K562 (cell line): Measurements from ENCODE around the gene KMT2A. TPM values are rescaled to one million over a fixed set of nuclear protein-coding genes. Genes with fewer than 3 reads are reported as not detected.

Source experiments
- ASH1L ChIP-seq: fragments of 450-650 bp; IDR thresholded peaks from 2 replicates; pipeline ENCODE4 v1.6.1; 2018; ENCODE audit warnings: borderline replicate concordance, mild to moderate bottlenecking, low read depth; ENCODE audit not compliant: partially characterized antibody
- BMI1 ChIP-seq: fragments of 150-350 bp; IDR thresholded peaks from 2 replicates; pipeline ENCODE4 v1.6.1; 2014; ENCODE audit warnings: low read length
- ELF4 ChIP-seq: fragments of 450-650 bp; formaldehyde crosslinking; IDR thresholded peaks from 2 replicates; pipeline ENCODE4 v1.4.0; 2022; ENCODE audit warnings: missing genetic modification characterization
- GTF2A2 ChIP-seq: IDR thresholded peaks from 2 replicates; pipeline ENCODE4 v1.6.1; 2016; ENCODE audit warnings: mild to moderate bottlenecking, missing genetic modification characterization, missing compliant biosample characterization
- HBP1 ChIP-seq: fragments of 450-650 bp; formaldehyde crosslinking; IDR thresholded peaks from 2 replicates; pipeline ENCODE4 v1.4.0; 2022; ENCODE audit warnings: missing genetic modification characterization
- HDAC2 ChIP-seq: fragments of 450-650 bp; IDR thresholded peaks from 2 replicates; pipeline ENCODE4 v1.6.1; 2016; ENCODE audit warnings: mild to moderate bottlenecking
- LEF1 ChIP-seq: fragments of 450-650 bp; IDR thresholded peaks from 2 replicates; pipeline ENCODE4 v1.6.1; 2016; ENCODE audit warnings: mild to moderate bottlenecking
- MAZ ChIP-seq, 2 experiments: fragments of 450-650 bp in 1 of 2; sonication (generic) in 1 of 2; formaldehyde crosslinking; IDR thresholded peaks in 1 of 2; conservative IDR thresholded peaks in 1 of 2; 2 replicates each; pipeline versions ENCODE4 v1.4.0 to v1.5.0; 2020; ENCODE audit warnings: mild to moderate bottlenecking in 1 of 2, missing genetic modification reagents in 1 of 2
- NFIC ChIP-seq: fragments of 450-650 bp; IDR thresholded peaks from 2 replicates; pipeline ENCODE4 v1.6.1; 2017; ENCODE audit warnings: mild to moderate bottlenecking, inconsistent platforms
- PHF21A ChIP-seq: fragments of 450-650 bp; IDR thresholded peaks from 2 replicates; pipeline ENCODE4 v1.6.1; 2017; ENCODE audit warnings: low read depth, borderline replicate concordance
- POLR2B ChIP-seq: fragments of 450-650 bp; IDR thresholded peaks from 2 replicates; pipeline ENCODE4 v1.6.1; 2018; ENCODE audit warnings: low read depth; ENCODE audit not compliant: partially characterized antibody
- SETDB1 ChIP-seq: IDR thresholded peaks from one replicate; pipeline ENCODE4 v1.6.1; 2012; ENCODE audit warnings: low read length, control low read depth, inconsistent platforms
- ZNF3 ChIP-seq: fragments of 250-450 bp; sonication (Bioruptor Pico); IDR thresholded peaks from 2 replicates; pipeline ENCODE4 v1.5.0; 2021; ENCODE audit warnings: mild to moderate bottlenecking, moderate library complexity
- ZNF561 ChIP-seq: fragments of 450-650 bp; formaldehyde crosslinking; conservative IDR thresholded peaks from 2 replicates; pipeline ENCODE4 v1.4.0; 2020; ENCODE audit warnings: mild to moderate bottlenecking, moderate library complexity
- ZSCAN32 ChIP-seq: fragments of 450-650 bp; formaldehyde crosslinking; IDR thresholded peaks from 2 replicates; pipeline ENCODE4 v1.4.0; 2020; ENCODE audit warnings: mild to moderate bottlenecking, moderate library complexity
- polyA plus RNA-seq, 8 experiments: library from polyadenylated mRNA; depleted of rRNA in 4 of 8; stranded (reverse) in 5 of 8; unstranded in 3 of 8; fragments of >200 nt; fragmentation: Nextera tagmentation in 2 of 8; fragmentation: Illumina TruSeq in 1 of 8; extraction: Ambion mirVana in 2 of 8; extraction: Trizol in 1 of 8; gene quantifications; 2 replicates each; pipeline versions ENCODE4 v1.2.1 to v1.2.3, GENCODE V29; 2011 to 2014; ENCODE audit warnings: inconsistent platforms in 1 of 8, missing spikeins in 1 of 8
- total RNA-seq, 7 experiments: library from RNA; depleted of rRNA in 6 of 7; stranded (reverse); fragments of >200 nt in 6 of 7; fragmentation: Illumina TruSeq in 2 of 7; extraction: Trizol in 2 of 7; gene quantifications; 2 replicates each; pipeline versions ENCODE4 v1.2.1 to v1.2.3, GENCODE V29; 2011 to 2021; ENCODE audit warnings: low replicate concordance in 1 of 7
- TF ChIP-seq, protein P1 (sequence below): sonication (generic); formaldehyde crosslinking; IDR thresholded peaks from 2 replicates; pipeline ENCODE4 v1.8.1; 2023; ENCODE audit warnings: mild to moderate bottlenecking, missing genetic modification reagents, moderate library complexity
- TF ChIP-seq, protein P2 (sequence below), 2 experiments: fragments of 200-800 bp in 1 of 2; sonication (Bioruptor generic) in 1 of 2; sonication (generic) in 1 of 2; formaldehyde crosslinking in 1 of 2; IDR thresholded peaks in 1 of 2; conservative IDR thresholded peaks in 1 of 2; 2 replicates each; pipeline versions ENCODE4 v1.5.0 to v1.6.1; 2016 to 2020; ENCODE audit warnings: missing compliant biosample characterization in 1 of 2, missing genetic modification characterization in 1 of 2, missing genetic modification reagents in 1 of 2
- TF ChIP-seq, protein P3 (sequence below): fragments of 250-450 bp; sonication (Bioruptor Pico); IDR thresholded peaks from 2 replicates; pipeline ENCODE4 v1.5.0; 2020; ENCODE audit warnings: mild to moderate bottlenecking, borderline replicate concordance
- TF ChIP-seq, protein P4 (sequence below): fragments of 250-450 bp; sonication (Bioruptor Pico); IDR thresholded peaks from 2 replicates; pipeline ENCODE4 v1.8.0; 2022; ENCODE audit warnings: inconsistent platforms

The KMT2A gene
- total and polyA plus RNA-seq, 9 of the 15 experiments (the other 6 are each of a cell fraction or from before 2014, with no cell fraction given) = 9.6 to 59.9 (median 32.6) TPM

DNA sequence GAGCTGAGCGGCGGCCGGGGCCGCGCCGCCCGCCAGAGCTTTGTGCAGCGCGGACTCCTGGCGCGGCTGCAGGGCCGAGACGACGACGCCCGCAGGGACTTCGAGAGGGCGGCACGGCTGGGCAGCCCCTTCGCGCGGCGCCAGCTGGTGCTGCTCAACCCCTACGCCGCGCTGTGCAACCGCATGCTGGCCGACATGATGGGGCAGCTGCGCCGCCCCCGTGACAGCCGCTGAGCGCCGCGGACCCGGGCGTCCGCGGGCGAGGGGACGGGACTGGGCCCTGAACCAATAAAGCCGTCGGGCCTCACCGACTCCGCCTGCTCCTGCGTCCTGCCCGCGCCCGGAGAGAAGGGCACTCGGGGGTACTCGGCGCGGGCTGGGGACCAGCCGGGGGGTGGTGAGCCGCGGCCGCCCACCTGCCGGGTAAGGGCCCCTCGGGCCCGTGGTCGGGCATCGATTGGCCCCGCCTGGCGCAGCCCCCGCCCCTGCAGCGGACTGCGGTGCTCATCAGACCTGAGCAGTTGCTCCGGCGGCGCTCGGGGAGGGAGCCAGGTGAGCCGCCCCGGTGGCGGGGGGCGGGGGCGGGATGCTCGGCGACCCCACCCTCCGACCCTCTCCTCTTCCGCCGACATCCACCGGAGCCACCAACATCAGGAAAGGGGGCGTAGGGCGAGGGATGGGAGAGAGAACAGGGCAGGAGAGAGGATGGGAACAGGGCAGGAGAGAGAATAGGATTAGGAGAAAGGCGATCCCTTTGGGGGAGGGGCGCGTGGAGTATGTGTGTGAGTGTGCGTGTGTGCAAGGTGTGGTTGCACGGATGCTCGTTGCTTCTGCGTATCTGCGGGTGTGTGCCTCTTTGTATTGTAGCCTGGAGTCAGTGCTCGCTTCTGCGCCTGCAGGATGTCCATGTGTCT, 94.6 kb downstream of the KMT2A start, which contains the start of gene TMEM25 (continued):
- TF ChIP-seq, protein P1, sequence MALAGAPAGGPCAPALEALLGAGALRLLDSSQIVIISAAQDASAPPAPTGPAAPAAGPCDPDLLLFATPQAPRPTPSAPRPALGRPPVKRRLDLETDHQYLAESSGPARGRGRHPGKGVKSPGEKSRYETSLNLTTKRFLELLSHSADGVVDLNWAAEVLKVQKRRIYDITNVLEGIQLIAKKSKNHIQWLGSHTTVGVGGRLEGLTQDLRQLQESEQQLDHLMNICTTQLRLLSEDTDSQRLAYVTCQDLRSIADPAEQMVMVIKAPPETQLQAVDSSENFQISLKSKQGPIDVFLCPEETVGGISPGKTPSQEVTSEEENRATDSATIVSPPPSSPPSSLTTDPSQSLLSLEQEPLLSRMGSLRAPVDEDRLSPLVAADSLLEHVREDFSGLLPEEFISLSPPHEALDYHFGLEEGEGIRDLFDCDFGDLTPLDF (CRISPR knock-in tag) = peak; percentile 57; the same call in 1 of the 2 replicates
- TF ChIP-seq PHF21A = peak; percentile 62; the same call in 1 of the 2 replicates
- TF ChIP-seq ZNF561 (CRISPR knock-in tag) = no peak
- no peak for TF ChIP-seq ASH1L
- no peak for TF ChIP-seq BMI1
- TF ChIP-seq HDAC2 = 0 out of 2 replicates have a peak, but pooled peaks have one; percentile 45
- no peak for TF ChIP-seq HBP1 (CRISPR knock-in tag)
- no peak for TF ChIP-seq POLR2B
- no peak for TF ChIP-seq SETDB1
- TF ChIP-seq, protein P2, sequence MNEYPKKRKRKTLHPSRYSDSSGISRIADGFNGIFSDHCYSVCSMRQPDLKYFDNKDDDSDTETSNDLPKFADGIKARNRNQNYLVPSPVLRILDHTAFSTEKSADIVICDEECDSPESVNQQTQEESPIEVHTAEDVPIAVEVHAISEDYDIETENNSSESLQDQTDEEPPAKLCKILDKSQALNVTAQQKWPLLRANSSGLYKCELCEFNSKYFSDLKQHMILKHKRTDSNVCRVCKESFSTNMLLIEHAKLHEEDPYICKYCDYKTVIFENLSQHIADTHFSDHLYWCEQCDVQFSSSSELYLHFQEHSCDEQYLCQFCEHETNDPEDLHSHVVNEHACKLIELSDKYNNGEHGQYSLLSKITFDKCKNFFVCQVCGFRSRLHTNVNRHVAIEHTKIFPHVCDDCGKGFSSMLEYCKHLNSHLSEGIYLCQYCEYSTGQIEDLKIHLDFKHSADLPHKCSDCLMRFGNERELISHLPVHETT (CRISPR knock-in tag; conservative IDR thresholded peaks at IDR 0.05 in 1 of 2, IDR thresholded peaks at IDR 0.05 in 1 of 2) = 0 out of 4 replicates have a peak, but pooled peaks have one; percentile 12 to 59
- no peak for TF ChIP-seq GTF2A2 (tag)
- TF ChIP-seq ZSCAN32 (CRISPR knock-in tag) = no peak
- TF ChIP-seq NFIC = peak; percentile 75
- no peak for TF ChIP-seq ELF4 (CRISPR knock-in tag)
- TF ChIP-seq, protein P3, sequence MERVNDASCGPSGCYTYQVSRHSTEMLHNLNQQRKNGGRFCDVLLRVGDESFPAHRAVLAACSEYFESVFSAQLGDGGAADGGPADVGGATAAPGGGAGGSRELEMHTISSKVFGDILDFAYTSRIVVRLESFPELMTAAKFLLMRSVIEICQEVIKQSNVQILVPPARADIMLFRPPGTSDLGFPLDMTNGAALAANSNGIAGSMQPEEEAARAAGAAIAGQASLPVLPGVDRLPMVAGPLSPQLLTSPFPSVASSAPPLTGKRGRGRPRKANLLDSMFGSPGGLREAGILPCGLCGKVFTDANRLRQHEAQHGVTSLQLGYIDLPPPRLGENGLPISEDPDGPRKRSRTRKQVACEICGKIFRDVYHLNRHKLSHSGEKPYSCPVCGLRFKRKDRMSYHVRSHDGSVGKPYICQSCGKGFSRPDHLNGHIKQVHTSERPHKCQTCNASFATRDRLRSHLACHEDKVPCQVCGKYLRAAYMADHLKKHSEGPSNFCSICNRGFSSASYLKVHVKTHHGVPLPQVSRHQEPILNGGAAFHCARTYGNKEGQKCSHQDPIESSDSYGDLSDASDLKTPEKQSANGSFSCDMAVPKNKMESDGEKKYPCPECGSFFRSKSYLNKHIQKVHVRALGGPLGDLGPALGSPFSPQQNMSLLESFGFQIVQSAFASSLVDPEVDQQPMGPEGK (CRISPR knock-in tag) = no peak
- TF ChIP-seq, protein P4, sequence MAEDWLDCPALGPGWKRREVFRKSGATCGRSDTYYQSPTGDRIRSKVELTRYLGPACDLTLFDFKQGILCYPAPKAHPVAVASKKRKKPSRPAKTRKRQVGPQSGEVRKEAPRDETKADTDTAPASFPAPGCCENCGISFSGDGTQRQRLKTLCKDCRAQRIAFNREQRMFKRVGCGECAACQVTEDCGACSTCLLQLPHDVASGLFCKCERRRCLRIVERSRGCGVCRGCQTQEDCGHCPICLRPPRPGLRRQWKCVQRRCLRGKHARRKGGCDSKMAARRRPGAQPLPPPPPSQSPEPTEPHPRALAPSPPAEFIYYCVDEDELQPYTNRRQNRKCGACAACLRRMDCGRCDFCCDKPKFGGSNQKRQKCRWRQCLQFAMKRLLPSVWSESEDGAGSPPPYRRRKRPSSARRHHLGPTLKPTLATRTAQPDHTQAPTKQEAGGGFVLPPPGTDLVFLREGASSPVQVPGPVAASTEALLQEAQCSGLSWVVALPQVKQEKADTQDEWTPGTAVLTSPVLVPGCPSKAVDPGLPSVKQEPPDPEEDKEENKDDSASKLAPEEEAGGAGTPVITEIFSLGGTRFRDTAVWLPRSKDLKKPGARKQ (CRISPR knock-in tag) = no peak
- no peak for TF ChIP-seq ZNF3 (CRISPR knock-in tag)
- peak; percentile 89 to 96 for TF ChIP-seq MAZ (CRISPR knock-in tag; conservative IDR thresholded peaks at IDR 0.05 in 1 of 2, IDR thresholded peaks at IDR 0.05 in 1 of 2)
- no peak for TF ChIP-seq LEF1
